Fibroblast of peridontal ligament (primary cell): Measurements from ENCODE around the gene C1orf21.

Experiments used
- DNase-seq: peaks from one replicate; pipeline ENCODE4 v3.0.0-alpha.2; 2010; ENCODE audit errors: extremely low read depth

Gene C1orf21

DNA sequence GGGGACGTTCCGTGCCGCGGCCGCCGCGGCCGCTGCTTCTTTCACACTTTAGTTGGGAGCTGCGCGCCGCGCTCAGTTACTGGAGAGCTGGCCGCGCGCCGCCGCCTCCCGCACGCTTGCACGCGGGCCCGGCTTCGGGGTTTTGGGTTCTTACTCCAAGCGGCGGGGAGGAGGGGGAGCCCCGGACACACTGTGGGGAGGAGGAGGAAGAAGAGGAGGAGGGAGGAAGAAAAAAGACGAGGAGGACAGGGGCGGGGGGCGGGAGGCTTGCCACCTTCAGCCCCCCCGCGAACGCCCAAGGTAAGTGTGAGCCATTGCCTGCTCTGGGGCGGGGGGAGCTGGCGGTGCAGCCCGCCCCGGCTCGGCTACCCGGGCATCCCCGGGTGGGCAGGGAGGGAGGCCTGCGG is 243 bp downstream of the C1orf21 start:
- DNase-seq = no peak

DNA sequence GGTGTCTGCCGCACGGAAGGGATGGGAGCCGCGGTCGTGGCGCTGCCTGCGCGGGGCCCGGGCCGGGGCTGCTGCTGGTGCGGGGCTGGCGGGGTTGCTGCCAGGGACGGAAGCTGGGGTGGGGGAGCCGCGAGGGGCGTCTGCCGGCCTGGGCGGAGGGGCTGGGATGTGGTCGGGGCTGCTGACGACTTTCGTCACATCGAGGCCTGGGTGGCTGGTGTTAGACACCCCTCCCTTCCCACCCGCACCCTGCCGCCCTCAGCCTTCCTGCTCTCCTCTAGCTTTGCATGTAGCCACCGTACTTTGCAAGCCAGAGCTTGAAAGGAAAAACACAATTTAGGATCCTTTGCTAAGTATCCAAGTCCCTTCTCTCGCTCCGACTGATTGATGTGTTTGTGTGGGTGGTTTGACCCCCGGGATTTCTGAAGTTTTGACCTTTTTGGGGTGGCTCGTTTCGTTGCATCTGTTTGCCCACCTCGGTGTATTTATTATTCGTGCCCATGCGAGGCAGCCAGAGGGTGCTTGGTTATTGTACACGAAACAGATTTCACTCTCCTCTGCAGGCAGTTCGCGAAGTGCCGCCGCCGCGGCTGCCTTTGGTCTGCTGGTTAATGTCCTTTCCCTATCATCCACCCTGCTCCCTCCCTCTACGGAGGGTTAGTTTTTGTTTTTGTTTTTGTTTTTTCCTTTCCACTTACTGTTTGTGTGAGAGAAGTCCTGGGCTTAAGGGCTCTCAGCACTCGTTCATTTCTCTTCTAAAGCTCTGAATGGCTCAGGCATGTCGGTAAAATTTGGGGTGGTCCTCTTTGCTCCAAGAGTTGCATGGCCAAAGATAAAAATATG is 868 bp downstream of the C1orf21 start:
- DNase-seq = no peak

DNA sequence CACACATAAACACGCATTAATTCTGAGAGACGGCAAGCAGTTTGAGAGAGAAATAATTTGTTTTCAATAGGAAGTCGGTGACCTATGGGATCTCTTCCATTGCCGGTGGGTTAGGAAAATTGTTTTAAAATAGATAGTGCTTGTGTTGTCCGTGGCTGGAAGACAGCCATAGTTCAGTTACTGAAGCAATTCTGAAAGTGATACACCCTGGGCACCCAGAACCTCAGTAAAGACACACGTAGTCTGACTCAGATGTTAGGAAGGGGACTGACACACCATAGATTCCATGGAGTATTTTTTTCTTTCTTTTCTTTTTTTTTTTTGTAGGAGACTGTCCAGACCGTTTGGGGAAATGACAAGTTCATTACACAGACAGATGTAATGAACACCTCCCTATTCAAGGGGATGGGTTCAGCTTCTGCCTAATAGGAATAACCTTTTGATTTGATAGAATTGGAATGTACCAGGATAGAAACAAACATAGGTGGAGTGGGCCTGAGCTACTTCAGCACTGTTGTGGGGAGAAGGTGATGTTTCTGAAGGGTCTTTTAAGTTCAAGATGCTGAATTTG is 1.6 kb downstream of the C1orf21 start:
- DNase-seq = peak; percentile 82

DNA sequence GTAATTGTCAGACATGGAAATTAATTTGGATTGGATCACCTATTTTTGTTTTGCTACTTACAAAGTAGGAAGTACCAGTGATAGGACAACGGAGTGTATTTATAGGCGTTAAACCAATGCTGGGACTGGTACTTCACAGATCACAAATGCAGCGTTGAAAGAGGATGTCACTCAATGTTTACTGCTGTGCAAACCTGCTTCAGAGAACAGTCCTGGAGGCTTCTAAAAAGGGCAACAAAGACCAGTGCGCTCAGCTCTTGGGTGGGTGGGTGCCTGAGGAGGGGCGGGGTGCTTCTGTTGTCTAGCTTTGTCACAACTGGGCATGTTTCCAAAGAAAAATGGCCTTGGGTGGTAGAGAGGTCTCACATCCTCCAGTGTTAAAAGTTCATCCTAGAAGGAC is 2.1 kb downstream of the C1orf21 start:
- DNase-seq = no peak

DNA sequence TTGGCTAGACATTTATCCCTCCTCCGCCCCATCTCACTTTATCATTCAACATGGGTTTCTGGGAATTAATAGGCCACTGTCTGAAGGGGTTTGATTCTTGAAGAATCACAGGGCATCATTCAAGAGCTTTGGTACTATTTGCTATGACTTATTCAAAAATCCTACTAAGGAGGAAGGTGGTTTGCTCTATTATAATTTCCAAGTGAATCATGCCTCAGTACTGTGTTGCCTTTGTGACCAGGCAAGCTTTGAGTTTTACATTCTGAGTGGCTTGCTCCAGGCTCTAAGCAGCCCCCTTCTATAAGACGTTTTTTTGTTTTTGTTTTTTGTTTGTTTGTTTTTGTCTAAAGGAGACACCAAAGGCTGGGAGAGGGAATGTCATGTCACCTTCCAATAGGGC is 2.6 kb downstream of the C1orf21 start:
- no peak for DNase-seq

DNA sequence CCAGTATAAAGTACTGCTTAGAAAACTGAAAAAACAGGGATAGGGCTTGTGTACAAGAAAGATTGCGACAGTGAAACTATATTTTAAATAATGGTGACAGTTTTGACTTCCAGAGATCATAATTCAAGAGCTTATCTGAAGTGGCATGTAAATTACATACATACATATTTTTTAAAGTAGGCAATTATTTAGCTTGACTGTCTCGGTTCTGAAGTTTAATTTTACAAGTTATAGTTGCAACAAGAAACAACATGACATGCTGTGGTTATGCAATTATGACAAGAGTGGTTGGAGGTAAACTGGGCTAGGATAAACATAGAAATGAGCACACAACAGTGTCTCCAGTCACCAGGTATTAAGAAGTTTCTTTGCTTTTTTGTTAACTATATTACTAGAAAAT is 4.1 kb downstream of the C1orf21 start:
- no peak for DNase-seq

DNA sequence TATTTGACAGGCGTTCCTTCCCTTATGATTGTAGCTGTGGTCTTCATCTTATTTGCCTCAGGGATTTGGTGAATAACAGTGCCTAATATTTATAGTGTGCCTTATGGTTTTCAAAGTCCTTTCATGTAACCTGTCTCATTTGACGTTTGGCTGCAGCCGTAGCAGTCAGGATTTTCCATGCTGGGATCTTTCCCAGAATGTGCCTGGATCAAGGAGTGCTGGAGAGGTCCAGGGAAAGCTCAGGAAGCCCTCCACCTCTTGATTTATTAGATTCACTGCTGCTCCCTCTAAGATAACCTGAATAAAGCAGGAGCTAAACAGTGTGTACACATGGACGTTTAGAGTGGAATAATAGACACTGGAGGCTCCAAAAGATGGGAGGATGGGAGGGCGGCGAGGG is 5.2 kb downstream of the C1orf21 start:
- DNase-seq = no peak

DNA sequence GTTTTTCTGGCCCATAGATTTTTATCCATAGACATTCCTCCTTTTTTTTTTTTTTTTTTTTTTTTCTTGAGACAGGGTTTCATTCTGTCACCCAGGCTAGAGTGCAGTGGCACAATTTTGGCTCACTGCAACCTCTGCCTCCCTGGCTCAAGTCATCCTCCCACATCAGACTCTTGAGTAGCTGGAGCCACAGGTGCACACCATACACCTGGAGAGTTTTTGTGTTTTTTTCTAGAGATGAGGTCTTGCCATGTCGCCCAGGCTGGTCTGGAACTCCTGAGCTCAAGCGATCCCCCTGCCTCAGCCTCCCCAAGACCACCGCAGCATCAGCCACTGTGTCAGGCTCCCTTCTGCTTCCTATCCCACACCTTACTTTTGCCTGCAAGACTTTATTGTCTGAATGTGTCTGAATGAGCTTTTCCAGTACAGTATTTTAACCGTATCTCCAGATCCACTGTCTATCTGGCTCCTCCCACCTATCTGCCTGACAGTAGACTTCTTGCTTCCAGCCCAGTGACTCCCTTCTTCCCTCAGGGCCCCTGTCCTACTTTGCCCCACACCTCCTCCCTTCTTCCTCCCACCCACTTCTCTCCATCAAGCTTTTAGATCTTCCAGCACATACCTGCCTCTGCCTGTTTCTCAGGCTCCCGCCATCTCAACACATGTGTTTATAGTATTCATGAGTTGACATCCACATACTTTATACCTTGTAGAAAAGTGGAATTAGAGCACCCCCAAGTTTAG is 6.1 kb downstream of the C1orf21 start:
- DNase-seq = no peak

DNA sequence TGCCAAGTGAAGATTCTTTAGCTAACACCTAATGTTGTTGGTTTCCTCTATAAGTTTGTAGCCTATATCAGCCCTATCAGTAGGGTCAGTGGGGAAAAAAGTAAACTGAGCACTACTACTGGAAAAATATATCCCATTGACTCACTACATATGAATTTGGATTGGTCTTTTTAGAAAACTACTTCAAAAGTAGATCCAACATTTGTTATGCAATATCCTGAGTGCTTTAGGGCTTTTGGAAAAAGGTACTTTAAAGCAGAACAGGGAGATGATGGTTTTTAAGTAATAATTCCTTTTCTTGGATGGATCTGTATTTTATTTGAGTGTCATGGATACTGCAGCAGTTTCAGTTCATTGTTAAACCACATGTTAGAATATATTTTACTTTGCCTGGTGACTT is 7.1 kb downstream of the C1orf21 start:
- peak; percentile 50 for DNase-seq

DNA sequence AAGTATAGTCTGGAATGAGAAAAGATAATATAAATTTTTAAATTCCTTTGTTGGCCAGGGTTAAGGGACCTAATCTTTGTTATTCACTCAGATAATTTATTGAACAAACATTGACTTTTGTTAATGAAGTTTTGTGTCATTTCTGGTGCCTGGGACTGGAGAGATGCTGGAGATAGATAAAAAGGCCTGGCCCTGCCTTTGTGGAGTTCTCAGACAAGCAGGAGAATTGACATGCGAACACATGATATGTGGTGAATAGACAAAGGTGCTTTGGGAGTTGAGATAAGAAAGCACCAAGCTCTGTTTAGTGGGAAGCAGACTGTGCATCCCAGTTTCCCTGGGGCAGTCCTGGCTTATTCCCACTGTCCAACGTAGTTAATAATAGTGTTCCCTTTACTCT is 8.5 kb downstream of the C1orf21 start:
- no peak for DNase-seq

DNA sequence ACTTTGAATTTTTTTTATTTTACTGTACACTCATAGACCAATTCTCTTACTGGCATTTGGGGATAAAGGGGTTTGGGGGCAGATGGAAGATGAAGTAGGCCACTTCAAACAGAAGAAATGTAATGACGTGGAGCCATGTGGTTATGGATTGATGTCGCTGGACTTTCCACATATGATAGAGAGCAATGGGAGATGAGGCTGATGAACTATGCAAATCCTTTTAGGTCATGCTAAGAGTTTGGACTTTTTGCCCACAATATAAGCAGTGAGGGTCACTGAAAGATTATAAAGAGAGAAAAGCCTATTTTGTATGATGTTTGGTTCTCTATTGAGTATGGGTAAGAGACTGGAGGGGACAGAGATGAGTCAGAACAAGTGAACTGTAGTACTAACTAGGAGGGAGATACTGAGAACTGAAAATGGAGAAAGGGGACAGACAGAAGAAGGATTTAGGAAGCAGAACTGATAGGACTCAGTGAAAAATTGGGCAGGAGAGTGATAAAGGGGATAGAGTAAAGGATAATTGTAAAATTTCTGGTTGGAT is 9.2 kb downstream of the C1orf21 start:
- DNase-seq = no peak

DNA sequence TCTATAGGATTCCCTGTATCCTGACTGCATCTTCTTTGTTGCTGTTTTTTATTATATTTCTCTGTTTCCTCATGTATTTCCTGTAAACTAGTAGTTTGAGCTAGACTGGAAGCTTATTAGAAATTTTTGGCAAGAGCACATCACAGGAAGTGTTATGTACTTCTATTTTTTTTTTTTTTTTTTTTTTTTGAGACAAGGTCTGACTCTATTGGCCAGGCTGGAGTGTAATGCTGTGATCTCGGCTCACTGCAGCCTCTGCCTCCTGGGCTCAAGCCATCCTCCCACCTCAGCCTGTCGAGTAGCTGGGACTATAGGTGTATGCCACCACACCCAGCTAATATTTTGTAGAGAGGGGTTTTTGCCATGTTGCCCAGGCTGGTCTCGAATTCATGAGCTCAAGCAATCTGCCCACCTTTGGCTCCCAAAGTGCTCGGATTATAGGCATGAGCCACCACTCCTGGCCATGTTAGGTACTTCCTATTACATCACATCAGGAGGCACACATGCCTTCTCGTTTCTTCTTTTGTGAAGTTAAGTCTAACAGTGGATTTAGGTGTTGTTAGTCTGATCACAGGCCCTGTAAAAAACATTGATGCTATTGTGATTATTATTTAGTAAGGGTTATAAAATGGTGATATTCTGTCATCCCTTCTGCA is 12.5 kb downstream of the C1orf21 start:
- DNase-seq = no peak

DNA sequence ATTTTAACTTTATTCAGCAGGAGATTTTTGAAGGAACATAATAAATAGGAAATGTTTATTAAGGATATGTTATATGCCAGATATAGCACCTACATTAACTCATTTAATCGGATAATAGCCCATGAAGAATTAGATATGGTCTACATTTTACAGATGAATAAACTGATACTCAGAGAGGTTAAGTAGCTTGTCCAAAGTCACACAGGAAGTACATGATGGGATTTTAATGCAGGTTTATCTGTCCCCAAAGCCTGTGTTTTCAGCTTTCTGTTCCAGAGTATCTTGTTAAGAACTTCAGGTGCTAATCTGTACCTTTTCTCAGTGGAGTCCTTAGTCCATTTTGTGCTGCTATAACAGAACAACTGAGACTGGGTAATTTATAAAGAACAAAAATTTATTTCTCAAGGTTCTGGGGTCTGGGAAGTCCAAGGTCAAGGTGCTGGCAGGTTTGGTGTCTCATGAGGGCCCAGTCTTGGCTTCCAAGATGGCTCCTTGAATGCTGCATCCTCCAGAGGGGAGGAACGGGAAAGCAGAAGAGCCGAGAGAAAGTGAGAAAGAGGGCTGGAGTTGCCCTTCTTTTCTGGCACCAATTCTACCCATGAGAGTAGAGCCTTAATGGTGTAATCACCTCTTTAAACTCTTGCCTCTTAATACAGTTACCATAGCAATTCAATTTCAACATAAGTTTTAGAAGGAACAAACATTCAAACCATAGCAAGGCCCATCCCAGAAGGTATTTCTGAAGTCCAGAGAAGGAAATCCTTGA is 17.3 kb downstream of the C1orf21 start:
- DNase-seq = no peak

DNA sequence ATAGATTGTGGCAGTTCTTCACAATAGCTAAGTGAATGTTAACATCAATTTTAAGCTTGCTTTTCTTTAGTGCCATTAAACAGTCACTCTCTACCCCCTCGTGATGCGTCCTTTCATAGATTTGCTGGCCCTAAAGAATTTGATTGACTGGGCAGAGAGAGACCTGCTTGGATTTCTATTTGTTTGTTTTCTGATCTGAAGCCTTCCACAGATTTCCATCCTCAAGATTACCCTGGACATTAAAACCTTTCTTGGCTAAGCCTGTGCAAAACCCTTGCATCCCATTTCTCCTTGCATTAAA is 17.8 kb downstream of the C1orf21 start:
- DNase-seq = no peak

DNA sequence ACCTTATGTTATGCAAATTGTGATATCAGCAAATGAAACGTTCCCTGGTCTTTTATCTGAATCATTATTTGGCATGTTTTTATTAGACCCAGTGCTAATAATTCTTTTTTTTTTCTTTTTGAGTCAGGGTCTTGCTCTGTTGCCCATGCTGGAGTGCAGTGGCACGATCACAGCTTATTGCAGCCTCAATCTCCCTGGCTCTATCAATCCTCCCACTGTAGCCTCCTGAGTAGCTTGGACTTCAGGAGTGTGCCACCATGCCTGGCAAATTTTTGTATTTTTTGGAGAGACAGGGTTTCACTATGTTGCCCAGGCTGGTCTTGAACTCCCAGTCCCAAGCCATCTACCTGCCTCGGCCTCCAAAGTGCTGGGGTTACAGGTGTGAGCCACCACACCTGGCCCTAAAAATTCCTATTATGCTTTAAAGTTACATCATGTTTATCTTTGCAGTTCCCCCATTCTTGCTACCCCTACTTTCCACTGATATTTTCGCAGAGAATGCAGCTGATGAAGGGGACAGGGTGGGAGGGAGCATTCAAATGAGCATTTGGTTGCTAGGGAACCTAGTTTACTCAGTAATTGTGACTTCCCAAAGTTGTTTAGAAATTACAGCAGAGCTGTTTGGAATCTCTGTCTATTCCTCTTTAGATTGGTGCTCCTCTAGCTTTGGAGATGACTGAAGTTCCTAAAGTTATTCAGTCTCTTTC is 18.4 kb downstream of the C1orf21 start:
- no peak for DNase-seq

DNA sequence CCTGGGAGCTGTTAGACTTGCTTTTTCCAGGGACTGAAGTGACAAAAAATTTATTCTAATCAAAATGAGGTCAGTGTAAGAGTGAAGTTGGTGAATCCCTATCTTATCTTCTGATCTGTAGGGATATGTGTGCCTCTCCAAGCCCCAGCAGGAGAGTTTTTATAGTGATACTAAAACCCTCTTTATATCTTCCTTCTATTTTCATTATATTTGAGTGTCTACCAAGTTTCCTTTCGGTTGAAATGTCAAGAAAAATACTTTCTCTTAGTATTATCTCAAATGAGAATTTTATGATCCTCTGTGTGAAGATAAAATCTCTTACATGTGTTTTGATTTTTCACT is 18.9 kb downstream of the C1orf21 start:
- DNase-seq = no peak

DNA sequence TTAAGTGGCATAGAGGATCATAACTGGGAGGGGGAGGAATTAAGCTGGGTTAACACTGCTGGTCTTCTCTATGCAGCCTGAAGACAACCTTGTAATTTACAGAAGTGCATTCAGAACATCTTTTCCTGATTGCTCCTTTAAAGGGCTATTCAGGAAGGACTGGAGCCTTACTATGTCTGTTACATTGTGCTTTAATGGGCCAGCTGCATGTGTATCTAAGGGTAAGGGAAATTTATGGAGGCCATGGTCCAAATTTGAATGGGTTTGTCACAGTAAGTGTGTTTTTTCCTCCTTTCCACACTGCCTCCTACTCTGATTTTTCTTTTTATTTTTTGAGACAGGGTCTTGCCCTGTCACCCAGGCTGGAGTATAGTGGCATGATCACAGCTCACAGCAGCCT is 19.6 kb downstream of the C1orf21 start:
- DNase-seq = no peak

DNA sequence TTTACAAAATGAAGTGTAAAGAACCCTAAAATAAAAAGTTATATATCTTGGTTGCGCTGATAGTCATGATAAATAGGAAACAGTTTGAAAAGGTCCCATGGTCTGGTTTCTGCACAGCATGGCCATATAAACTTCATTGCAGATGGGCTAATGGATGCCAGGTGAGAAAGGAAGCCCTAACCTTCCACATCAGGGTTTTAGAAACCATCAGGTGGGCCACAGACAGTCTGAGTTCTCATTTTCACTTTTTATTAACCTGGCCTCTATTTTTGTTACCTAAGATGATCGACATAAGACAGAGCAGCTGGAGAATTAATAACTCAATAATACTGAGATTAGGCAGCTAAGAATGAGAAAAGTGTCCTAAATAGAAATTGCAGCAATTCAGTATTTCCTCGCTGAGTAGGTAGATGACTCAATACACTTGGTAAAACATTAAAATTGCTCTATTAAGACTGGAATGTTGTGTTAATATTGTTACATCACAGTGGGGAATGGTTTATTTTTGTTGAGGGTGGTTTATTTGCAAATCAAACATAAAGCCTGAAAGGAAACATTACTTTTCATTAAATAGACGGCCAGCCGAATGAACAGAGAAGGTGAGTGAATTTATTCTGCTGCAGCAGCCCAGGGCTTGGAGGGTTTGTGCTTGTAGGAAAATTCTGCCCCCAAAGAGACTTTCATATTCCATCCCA is 21.1 kb downstream of the C1orf21 start:
- peak; percentile 36 for DNase-seq

DNA sequence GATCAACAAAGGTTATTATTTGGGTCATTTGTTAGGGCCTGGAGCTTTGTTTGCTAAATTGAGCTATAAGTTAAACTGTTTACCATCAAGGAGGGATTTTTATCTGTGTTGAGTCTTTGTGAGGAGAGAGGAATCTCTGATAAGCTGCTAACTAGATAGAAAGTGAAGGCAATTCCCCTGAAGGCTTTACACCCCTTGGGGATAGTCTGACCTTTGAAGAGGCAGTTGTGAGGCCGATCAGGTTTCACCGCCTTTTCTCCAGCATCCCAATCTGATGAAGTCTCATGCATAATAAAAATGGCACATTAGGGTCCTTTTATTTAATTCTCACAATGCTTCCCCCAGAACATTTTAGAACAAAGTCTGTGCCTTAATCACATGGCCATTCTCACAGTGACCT is 21.8 kb downstream of the C1orf21 start:
- DNase-seq = no peak

DNA sequence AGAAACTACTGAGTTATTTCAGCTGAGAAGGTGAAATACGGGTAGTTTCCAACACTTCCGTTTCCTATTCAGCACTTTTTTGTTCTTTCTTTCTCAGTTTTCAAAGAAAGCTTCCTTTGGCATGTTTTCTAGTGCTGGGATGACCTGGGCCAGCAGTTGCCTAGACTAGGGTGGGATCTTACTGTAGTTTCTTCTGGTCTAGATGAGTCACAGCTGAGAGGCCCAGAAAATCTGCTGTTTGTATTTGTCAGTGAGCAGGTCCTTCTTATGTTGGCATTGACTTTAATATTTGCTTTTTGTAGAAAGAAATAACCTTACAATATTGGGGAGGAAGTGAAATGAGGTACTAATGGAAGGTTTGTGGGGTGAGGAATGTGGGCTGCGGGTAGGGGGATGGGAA is 22.2 kb downstream of the C1orf21 start:
- peak; percentile 38 for DNase-seq

DNA sequence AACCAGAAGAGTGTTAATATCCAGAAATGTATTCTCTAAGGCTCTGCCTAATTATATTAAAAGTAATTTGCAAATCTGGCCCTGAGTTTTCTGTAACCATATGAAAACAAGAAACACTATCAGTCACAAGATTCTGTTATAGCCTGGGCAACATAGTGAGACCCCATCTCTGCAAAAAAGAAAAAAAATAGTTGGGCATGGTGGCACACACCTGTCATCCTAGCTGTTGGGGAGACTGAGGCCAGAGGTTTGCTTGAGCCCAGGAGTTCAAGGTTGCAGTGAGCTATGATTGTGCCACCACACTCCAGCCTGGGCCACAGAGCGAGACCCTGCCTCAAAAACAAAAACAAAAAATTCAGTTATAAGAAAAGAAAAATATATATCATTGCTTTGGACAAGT is 25.6 kb downstream of the C1orf21 start:
- DNase-seq = no peak
